HepG2 (cell line): ENCODE results near the gene LRP2. TPM values are rescaled to one million over a fixed set of nuclear protein-coding genes. Genes with fewer than 3 reads are reported as not detected.

Experiments used
- ATAC-seq: fragments of 200-7000 bp; cut with Tn5 transposase; 3 replicates; pipeline ENCODE4 v1.9.1; 2020; ENCODE audit warnings: mild to moderate bottlenecking, moderate library complexity
- BruUV-seq: library from RNA; stranded (reverse); fragments of 400-500 nt; replicated peaks from 2 replicates; lab custom pipeline; 2021; lab: Mats Ljungman, UMichigan
- CTCF ChIA-PET: fragments of 300-600 bp; formaldehyde crosslinking; extraction: SDS; loops from one replicate; lab custom pipeline; 2021; ENCODE audit warnings: low total read pairs, inconsistent platforms, low intra/inter-chr PET ratio; lab: Yijun Ruan, JAX
- POLR2A ChIA-PET: fragments of 350-600 bp; sonication (Branson Sonifier 250); formaldehyde crosslinking; loops from one replicate; lab custom pipeline; 2020; ENCODE audit warnings: antibody characterized with exemption, inconsistent platforms; lab: Yijun Ruan, JAX
- DNase-seq: peaks from one replicate; pipeline ENCODE4 v3.0.0-alpha.2; 2015; ENCODE audit warnings: low spot score
- FAIRE-seq: peaks from 3 replicates; lab custom pipeline; 2011; peaks lifted over from hg19 to GRCh38; lab: Jason Lieb, UNC
- H2AFZ ChIP-seq: one replicate; pipeline ENCODE4 v1.6.1; 2011; ENCODE audit warnings: low read length, inconsistent platforms
- H3K27ac ChIP-seq: fragments of 300-600 bp; 3 replicates; pipeline ENCODE4 v1.8.0; 2011; ENCODE audit warnings: mixed run types, mild to moderate bottlenecking, mixed read lengths, low read length, inconsistent platforms; ENCODE audit not compliant: insufficient read depth; ENCODE audit errors: extremely low read length
- H3K27me3 ChIP-seq, 2 experiments: fragments of 200-600 bp in 1 of 2; 2 replicates in 1 of 2; 3 replicates in 1 of 2; pipeline versions ENCODE4 v1.6.0 to v1.8.0; 2011; ENCODE audit warnings: low read length in 2 of 2, mild to moderate bottlenecking in 2 of 2, moderate library complexity in 2 of 2, inconsistent platforms in 1 of 2; ENCODE audit not compliant: insufficient read depth in 2 of 2, control insufficient read depth in 1 of 2
- H3K36me3 ChIP-seq, 2 experiments: fragments of 200-600 bp in 1 of 2; replicated peaks in 1 of 2; 2 replicates in 1 of 2; 3 replicates in 1 of 2; pipeline versions ENCODE4 v1.5.1 to v1.8.0; 2011; ENCODE audit warnings: low read length in 2 of 2, inconsistent platforms in 1 of 2; ENCODE audit not compliant: insufficient read depth in 2 of 2, control insufficient read depth in 1 of 2
- H3K4me1 ChIP-seq: 2 replicates; pipeline ENCODE4 v1.5.1; 2012; ENCODE audit warnings: low read length, inconsistent platforms; ENCODE audit not compliant: insufficient read depth
- H3K4me2 ChIP-seq: 2 replicates; pipeline ENCODE4 v1.6.0; 2011; ENCODE audit warnings: low read depth, low read length, inconsistent platforms
- H3K4me3 ChIP-seq, 3 experiments: fragments of 200-600 bp in 1 of 3; sonication (generic), shearing (Covaris generic) in 1 of 3; replicated peaks in 1 of 3; 2 replicates each; pipeline ENCODE4 v1.5.1; 2011 to 2016; ENCODE audit warnings: low read length in 3 of 3, inconsistent platforms in 2 of 3, low read depth in 2 of 3, mild to moderate bottlenecking in 2 of 3, control low read depth in 1 of 3, mixed read lengths in 1 of 3; ENCODE audit not compliant: insufficient read depth in 1 of 3
- H3K79me2 ChIP-seq: one replicate; pipeline ENCODE4 v1.6.1; 2011; ENCODE audit warnings: low read length, inconsistent platforms; ENCODE audit not compliant: insufficient read depth
- H3K9ac ChIP-seq: 2 replicates; pipeline ENCODE4 v1.6.0; 2011; ENCODE audit warnings: mild to moderate bottlenecking, low read depth, low read length, inconsistent platforms; ENCODE audit not compliant: insufficient read depth
- H3K9me3 ChIP-seq: 2 replicates; pipeline ENCODE4 v1.5.1; 2012; ENCODE audit warnings: mild to moderate bottlenecking, low read length
- H4K20me1 ChIP-seq: 2 replicates; pipeline ENCODE4 v1.6.0; 2011; ENCODE audit warnings: inconsistent platforms, mild to moderate bottlenecking, low read length, moderate library complexity; ENCODE audit not compliant: insufficient read depth
- ARHGAP35 ChIP-seq: sonication (generic); formaldehyde crosslinking; IDR thresholded peaks from 2 replicates; pipeline ENCODE4 v1.9.0; 2022; ENCODE audit warnings: mild to moderate bottlenecking, inconsistent platforms, moderate library complexity, missing genetic modification reagents, borderline replicate concordance
- CBX5 ChIP-seq: sonication (generic); formaldehyde crosslinking; IDR thresholded peaks from 2 replicates; pipeline ENCODE4 v1.4.0; 2020; ENCODE audit warnings: missing genetic modification reagents, borderline replicate concordance
- CTCF ChIP-seq: sonication (generic); formaldehyde crosslinking; IDR thresholded peaks from 2 replicates; pipeline ENCODE4 v1.5.0; 2020; ENCODE audit warnings: mild to moderate bottlenecking, missing genetic modification reagents, moderate library complexity
- E2F2 ChIP-seq: sonication (generic); formaldehyde crosslinking; IDR thresholded peaks from 2 replicates; pipeline ENCODE4 v1.4.0; 2020; ENCODE audit warnings: missing genetic modification reagents, borderline replicate concordance
- PITX1 ChIP-seq: sonication (generic); formaldehyde crosslinking; IDR thresholded peaks from 2 replicates; pipeline ENCODE4 v1.5.1; 2020; ENCODE audit warnings: mild to moderate bottlenecking, missing genetic modification reagents
- RAD21 ChIP-seq: fragments of 450-650 bp; formaldehyde crosslinking; IDR thresholded peaks from 2 replicates; pipeline ENCODE4 v1.5.0; 2020; ENCODE audit warnings: mild to moderate bottlenecking
- SETDB1 ChIP-seq: sonication (generic); formaldehyde crosslinking; IDR thresholded peaks from 2 replicates; pipeline ENCODE4 v1.5.1; 2020; ENCODE audit warnings: missing genetic modification reagents, mild to moderate bottlenecking, borderline replicate concordance
- SMARCC2 ChIP-seq: fragments of 450-650 bp; IDR thresholded peaks from 2 replicates; pipeline ENCODE4 v1.6.1; 2017; ENCODE audit warnings: antibody characterized with exemption, mild to moderate bottlenecking
- SMC3 ChIP-seq: IDR thresholded peaks from 2 replicates; pipeline ENCODE4 v1.6.1; 2011; ENCODE audit warnings: low read length, improper control_type of control experiment
- STAG1 ChIP-seq: sonication (generic); formaldehyde crosslinking; IDR thresholded peaks from 2 replicates; pipeline ENCODE4 v1.4.0; 2020; ENCODE audit warnings: missing genetic modification reagents
- ZNF253 ChIP-seq: sonication (generic); formaldehyde crosslinking; IDR thresholded peaks from 2 replicates; pipeline ENCODE4 v1.8.0; 2022; ENCODE audit warnings: mild to moderate bottlenecking, missing genetic modification reagents, borderline replicate concordance
- ZNF777 ChIP-seq: sonication (generic); formaldehyde crosslinking; IDR thresholded peaks from 2 replicates; pipeline ENCODE4 v1.4.0; 2020; ENCODE audit warnings: missing genetic modification reagents
- WGBS: methylation state at CpG from one replicate; pipeline ENCODE4 v1.1.6; 2017; ENCODE audit warnings: low lambda C conversion rate; 5-methylcytosine and 5-hydroxymethylcytosine counted together
- in situ Hi-C: cut with HindIII; loops from 2 replicates; pipeline ENCODE4 v1.10.0; 2017; ENCODE audit warnings: low pct_unique_long_range_greater_than_20kb; ENCODE audit not compliant: extremely low pct_ligation_motif_present
- intact Hi-C: fragments of 100-400 bp; cut with micrococcal nuclease; formaldehyde crosslinking; loops from one replicate; pipeline ENCODE4 v1.10.0; 2022; ENCODE audit not compliant: unreplicated experiment
- polyA plus RNA-seq, 8 experiments: library from polyadenylated mRNA; depleted of rRNA in 3 of 8; stranded (reverse) in 7 of 8; unstranded in 1 of 8; fragments of >200 nt; fragmentation: Illumina TruSeq in 4 of 8; extraction: Trizol in 4 of 8; gene quantifications; 2 replicates each; pipeline versions ENCODE4 v1.2.1 to v1.2.3, GENCODE V29; 2011 to 2016; ENCODE audit warnings: low read depth in 4 of 8, missing spikeins in 1 of 8, mixed read lengths in 1 of 8; ENCODE audit not compliant: insufficient read depth in 1 of 8
- total RNA-seq, 5 experiments: library from RNA; depleted of rRNA; stranded (reverse); fragments of >200 nt; fragmentation: Illumina TruSeq; extraction: Trizol; gene quantifications; 2 replicates each; pipeline ENCODE4 v1.2.3, GENCODE V29; 2016; ENCODE audit warnings: low read depth in 1 of 5

The LRP2 gene
- total and polyA plus RNA-seq, 2 of the 13 experiments (the other 11 are each of a cell fraction or from before 2014, with no cell fraction given) = 0.03 to 0.15 TPM

- no peak for TF ChIP-seq ZNF253 (CRISPR knock-in tag)
Observed at GRCh38 chr2:169110419-169110818, 251.9 kb downstream of the LRP2 start (continued).

GRCh38 chr2:169109502-169110409, 252.6 kb downstream of the LRP2 start:
- in situ Hi-C loops = loop anchor here (5.0 kb wide), 2 partner anchors 33 to 288 kb away; no protein-coding TSS in a partner anchor
- Histone ChIP-seq H3K4me2 (no peak overlapping the region), H3K27ac (no peak overlapping the region), H3K27me3 (peaks cover 4 to 20% of the 10 kb centered on the region in 2 experiments; a peak in 3 of 5 replicates), H3K9ac (no peak overlapping the region), H4K20me1 (no peaks in the 10 kb centered on the region), H3K79me2 (no peaks in the 10 kb centered on the region), H2AFZ (no peak overlapping the region), H3K9me3 (no peaks in the 10 kb centered on the region), H3K4me1 (no peaks in the 10 kb centered on the region), H3K4me3 (no peak overlapping the region), H3K36me3 (no peaks in the 10 kb centered on the region)
- ChIA-PET POLR2A (no interaction called here), CTCF (interaction anchor here (1.2 to 3.2 kb wide), 4 partner anchors 22 to 167 kb away, joined by 3 to 32 read pairs (median 11); no protein-coding TSS in a partner anchor)
- intact Hi-C loops = loop anchor here (1.0 to 5.0 kb wide), 5 partner anchors 23 to 288 kb away; no protein-coding TSS in a partner anchor
- 26% methylated on average over 21 of the region's 21 CpGs for WGBS
- ATAC-seq (peak; percentile 98), FAIRE-seq (peak; percentile 82), DNase-seq (peak; percentile 73)
- TF ChIP-seq SMC3 (peak; percentile 84), E2F2 (CRISPR knock-in tag) (no peak), SETDB1 (CRISPR knock-in tag) (no peak), CTCF (CRISPR knock-in tag) (peak; percentile 92), CBX5 (no peak), STAG1 (peak; percentile 84), SMARCC2 (peak; percentile 29; the same call in 1 of the 2 replicates), PITX1 (peak; percentile 44; the same call in 1 of the 2 replicates), ZNF777 (CRISPR knock-in tag) (no peak), ARHGAP35 (CRISPR knock-in tag) (no peak), RAD21 (CRISPR knock-in tag) (peak; percentile 85)
- no TSS peak for BruUV-seq
